Measurements from ENCODE around the gene GALK1. TPM values are rescaled to one million over a fixed set of nuclear protein-coding genes. Genes with fewer than 3 reads are reported as not detected.

Gene GALK1
- total RNA-seq, 5 donors from 2014 or later (not counting 1 experiment from before 2014, with no cell fraction given): 8.4 to 35.7 (median 26.7) TPM

GRCh38 chr17:75785016-75785890, 20.3 kb upstream of the GALK1 start:
- CTCF ChIA-PET: interaction anchor here (0.5 to 1.3 kb wide), 7 partner anchors 11 to 156 kb away, joined by 3 to 11 read pairs (median 3); partner anchors contain the start of gene WBP2 (in 1 of the 2)
- no peaks in the 10 kb centered on the region for H3K36me3 Mint-ChIP-seq
- WGBS (ENCODE audit: insufficient coverage): 1% methylated on average over 34 of the region's 43 CpGs
- H3K4me3 Mint-ChIP-seq: peak overlapping the region; percentile 81 to 91 (median 87)
- H3K36me3 ChIP-seq (ENCODE audit: control insufficient read depth in 2 of 2, extremely low read depth in 1 of 2, insufficient read depth in 1 of 2, low read length in 1 of 2): no peaks in the 10 kb centered on the region
- peak overlapping the region; percentile 100 for H3K27ac ChIP-seq (ENCODE audit: low read length)
- H3K9me3 ChIP-seq: no peaks in the 10 kb centered on the region
- no peaks in the 10 kb centered on the region for H3K27me3 Mint-ChIP-seq
- ATAC-seq (replicated peaks in 1 of 4) (peak in 3 of 4 experiments; percentile 76 to 79 (median 76)), DNase-seq (peak in 6 of 35 experiments; percentile 15 to 89 (median 57))
- peaks cover 46 to 54% (median 52%) of the 10 kb centered on the region in 3 donors for H3K4me1 Mint-ChIP-seq
- H3K27ac Mint-ChIP-seq: peak overlapping the region; percentile 99 to 100
- no peaks in the 10 kb centered on the region for H3K27me3 ChIP-seq (replicated peaks in 1 of 2; ENCODE audit: control insufficient read depth in 2 of 2, extremely low read depth in 1 of 2, insufficient read depth in 2 of 2, low read length in 1 of 2)
- H3K4me3 ChIP-seq (ENCODE audit: control insufficient read depth in 1 of 2, extremely low read depth in 1 of 2, low read length in 1 of 2): peak overlapping the region; percentile 3 to 75
- no peaks in the 10 kb centered on the region for H3K9me3 Mint-ChIP-seq
- POLR2A ChIA-PET: interaction anchor here in 1 of 2 donors (0.6 to 1.6 kb wide), 6 partner anchors 9 to 279 kb away, joined by 4 to 20 read pairs (median 9); partner anchors contain the start of gene WBP2
- H3K4me1 ChIP-seq (ENCODE audit: control insufficient read depth in 1 of 2, extremely low read depth in 1 of 2, insufficient read depth in 2 of 2, low read length in 2 of 2): peaks cover 27 to 42% of the 10 kb centered on the region in 2 experiments

- peaks cover 50 to 60% (median 57%) of the 10 kb centered on the region in 3 donors for H3K4me1 Mint-ChIP-seq
- POLR2A ChIA-PET: interaction anchor here in 1 of 2 donors (0.6 to 1.2 kb wide), 6 partner anchors 10 to 480 kb away, joined by 3 to 20 read pairs (median 8); partner anchors contain the start of gene WBP2
- no peaks in the 10 kb centered on the region for H3K9me3 Mint-ChIP-seq
- H3K27ac Mint-ChIP-seq: peak within 1 kb of the TSS; percentile 99 to 100
- H3K4me3 Mint-ChIP-seq: peak within 1 kb of the TSS; percentile 81 to 91 (median 87)
- Histone ChIP-seq H3K9me3 (no peaks in the 10 kb centered on the region), H3K4me1 (ENCODE audit: control insufficient read depth in 1 of 2, extremely low read depth in 1 of 2, insufficient read depth in 2 of 2, low read length in 2 of 2) (peaks cover 27 to 42% of the 10 kb centered on the region in 2 experiments), H3K36me3 (ENCODE audit: control insufficient read depth in 2 of 2, extremely low read depth in 1 of 2, insufficient read depth in 1 of 2, low read length in 1 of 2) (no peaks in the 10 kb centered on the region), H3K27me3 (replicated peaks in 1 of 2; ENCODE audit: control insufficient read depth in 2 of 2, extremely low read depth in 1 of 2, insufficient read depth in 2 of 2, low read length in 1 of 2) (no peaks in the 10 kb centered on the region), H3K27ac (ENCODE audit: low read length) (peak within 1 kb of the TSS; percentile 100), H3K4me3 (ENCODE audit: control insufficient read depth in 1 of 2, extremely low read depth in 1 of 2, low read length in 1 of 2) (peak within 1 kb of the TSS; percentile 75 to 82)
- H3K27me3 Mint-ChIP-seq: peaks cover 0 to 1% of the 10 kb centered on the region in 2 donors
- peak; percentile 75 to 82 (median 79) for ATAC-seq (replicated peaks in 1 of 4)
- H3K36me3 Mint-ChIP-seq: peaks cover 2% of the 10 kb centered on the region
- CTCF ChIA-PET: interaction anchor here (0.5 to 2.1 kb wide), 9 partner anchors 11 to 1582 kb away, joined by 3 to 11 read pairs (median 4); partner anchors contain the start of gene GALK1 (in 1 of the 2)
- DNase-seq: peak; percentile 89 to 98 (median 95)
- under 1% methylated on average over 40 of the region's 45 CpGs for WGBS (ENCODE audit: insufficient coverage)
Observed at GRCh38 chr17:75784473-75785015, 19.6 kb upstream of the GALK1 start, which contains the start of gene UNK. TSS of gene UNK (plus strand) at chr17:75784806. CDS start at chr17:75784881, 75 bp downstream.

- ChIA-PET POLR2A (interaction anchor here in 1 of 2 donors (0.6 to 1.2 kb wide), 9 partner anchors 9 to 481 kb away, joined by 3 to 20 read pairs (median 6); partner anchors contain the start of gene WBP2), CTCF (interaction anchor here (0.6 to 2.1 kb wide), 15 partner anchors 11 to 1581 kb away, joined by 3 to 24 read pairs (median 4); partner anchors contain the start of genes GALK1 (in 1 of the 2), RECQL5 (in 1 of the 2) and WBP2 (in 1 of the 2))
- 39% methylated on average over 15 of the region's 20 CpGs for WGBS (ENCODE audit: insufficient coverage)
- no peaks in the 10 kb centered on the region for H3K27me3 ChIP-seq (replicated peaks in 1 of 2; ENCODE audit: control insufficient read depth in 2 of 2, extremely low read depth in 1 of 2, insufficient read depth in 2 of 2, low read length in 1 of 2)
- Mint-ChIP-seq H3K36me3 (peaks cover 3% of the 10 kb centered on the region), H3K9me3 (no peaks in the 10 kb centered on the region), H3K27ac (peak overlapping the region; percentile 99 to 100), H3K27me3 (peaks cover 0 to 1% of the 10 kb centered on the region in 2 donors), H3K4me1 (peaks cover 48 to 59% (median 54%) of the 10 kb centered on the region in 3 donors), H3K4me3 (peak overlapping the region; percentile 81 to 91 (median 87))
- peaks cover 27 to 42% of the 10 kb centered on the region in 2 experiments for H3K4me1 ChIP-seq (ENCODE audit: control insufficient read depth in 1 of 2, extremely low read depth in 1 of 2, insufficient read depth in 2 of 2, low read length in 2 of 2)
- ATAC-seq (replicated peaks in 1 of 4): peak in 3 of 4 experiments; percentile 0 to 1 (median 1)
- H3K27ac ChIP-seq (ENCODE audit: low read length): peak overlapping the region; percentile 100
- H3K9me3 ChIP-seq: no peaks in the 10 kb centered on the region
- DNase-seq: peak in 2 of 35 experiments; percentile 20 to 26
- peak overlapping the region; percentile 75 to 82 for H3K4me3 ChIP-seq (ENCODE audit: control insufficient read depth in 1 of 2, extremely low read depth in 1 of 2, low read length in 1 of 2)
- peaks cover 1% of the 10 kb centered on the region in 2 donors for H3K36me3 ChIP-seq (ENCODE audit: control insufficient read depth in 2 of 2, extremely low read depth in 1 of 2, insufficient read depth in 1 of 2, low read length in 1 of 2)
Observed at GRCh38 chr17:75783803-75784472, 18.9 kb upstream of the GALK1 start.

GRCh38 chr17:75783069-75783783, 18.2 kb upstream of the GALK1 start:
- no CpG with 5 or more reads among the region's 6 CpGs for WGBS (ENCODE audit: insufficient coverage)
- peak overlapping the region; percentile 99 to 100 for H3K27ac Mint-ChIP-seq
- H3K27me3 Mint-ChIP-seq: peaks cover 0 to 1% of the 10 kb centered on the region in 2 donors
- peaks cover 50 to 60% (median 54%) of the 10 kb centered on the region in 3 donors for H3K4me1 Mint-ChIP-seq
- peaks cover 4 to 8% of the 10 kb centered on the region in 2 donors for H3K36me3 ChIP-seq (ENCODE audit: control insufficient read depth in 2 of 2, extremely low read depth in 1 of 2, insufficient read depth in 1 of 2, low read length in 1 of 2)
- H3K4me3 ChIP-seq (ENCODE audit: control insufficient read depth in 1 of 2, extremely low read depth in 1 of 2, low read length in 1 of 2): peak overlapping the region; percentile 30 to 40
- no peaks in the 10 kb centered on the region for H3K27me3 ChIP-seq (replicated peaks in 1 of 2; ENCODE audit: control insufficient read depth in 2 of 2, extremely low read depth in 1 of 2, insufficient read depth in 2 of 2, low read length in 1 of 2)
- H3K36me3 Mint-ChIP-seq: peaks cover 10% of the 10 kb centered on the region
- H3K4me3 Mint-ChIP-seq: peak overlapping the region; percentile 81 to 91 (median 87)
- ChIA-PET CTCF (interaction anchor here (0.7 to 2.1 kb wide), 13 partner anchors 10 to 117 kb away, joined by 3 to 24 read pairs (median 4); partner anchors contain the start of genes GALK1 (in 1 of the 2), RECQL5 (in 1 of the 2) and WBP2 (in 1 of the 2)), POLR2A (interaction anchor here (0.6 to 1.1 kb wide), 6 partner anchors 8 to 407 kb away, joined by 3 to 7 read pairs (median 6); partner anchors contain the start of gene WBP2 (in 2 of the 2))
- ATAC-seq (replicated peaks in 1 of 4) (no peak), DNase-seq (peak in 2 of 35 experiments; percentile 30 to 75)
- H3K9me3 ChIP-seq: no peaks in the 10 kb centered on the region
- peak overlapping the region; percentile 100 for H3K27ac ChIP-seq (ENCODE audit: low read length)
- peaks cover 27 to 48% of the 10 kb centered on the region in 2 experiments for H3K4me1 ChIP-seq (ENCODE audit: control insufficient read depth in 1 of 2, extremely low read depth in 1 of 2, insufficient read depth in 2 of 2, low read length in 2 of 2)
- H3K9me3 Mint-ChIP-seq: no peaks in the 10 kb centered on the region

Measured in T-cell (primary cell).